ENCODE measurements around the gene MED26.
"Not testable (repeated sequence)": the region's sequence is repeated elsewhere in the genome, so short reads cannot be mapped to it uniquely, and the experiment has no call there.

Gene MED26, protein sequence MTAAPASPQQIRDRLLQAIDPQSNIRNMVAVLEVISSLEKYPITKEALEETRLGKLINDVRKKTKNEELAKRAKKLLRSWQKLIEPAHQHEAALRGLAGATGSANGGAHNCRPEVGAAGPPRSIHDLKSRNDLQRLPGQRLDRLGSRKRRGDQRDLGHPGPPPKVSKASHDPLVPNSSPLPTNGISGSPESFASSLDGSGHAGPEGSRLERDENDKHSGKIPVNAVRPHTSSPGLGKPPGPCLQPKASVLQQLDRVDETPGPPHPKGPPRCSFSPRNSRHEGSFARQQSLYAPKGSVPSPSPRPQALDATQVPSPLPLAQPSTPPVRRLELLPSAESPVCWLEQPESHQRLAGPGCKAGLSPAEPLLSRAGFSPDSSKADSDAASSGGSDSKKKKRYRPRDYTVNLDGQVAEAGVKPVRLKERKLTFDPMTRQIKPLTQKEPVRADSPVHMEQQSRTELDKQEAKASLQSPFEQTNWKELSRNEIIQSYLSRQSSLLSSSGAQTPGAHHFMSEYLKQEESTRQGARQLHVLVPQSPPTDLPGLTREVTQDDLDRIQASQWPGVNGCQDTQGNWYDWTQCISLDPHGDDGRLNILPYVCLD

GRCh38 chr19:16628183-16628983, at the start of gene MED26:
MED26 (minus strand) TSS chr19:16628204; CDS start chr19:16627943, 261 bp downstream.
- peak; percentile 89 to 97 (median 93) for DNase-seq (ENCODE audit: low read depth in 3 of 3)

DNA sequence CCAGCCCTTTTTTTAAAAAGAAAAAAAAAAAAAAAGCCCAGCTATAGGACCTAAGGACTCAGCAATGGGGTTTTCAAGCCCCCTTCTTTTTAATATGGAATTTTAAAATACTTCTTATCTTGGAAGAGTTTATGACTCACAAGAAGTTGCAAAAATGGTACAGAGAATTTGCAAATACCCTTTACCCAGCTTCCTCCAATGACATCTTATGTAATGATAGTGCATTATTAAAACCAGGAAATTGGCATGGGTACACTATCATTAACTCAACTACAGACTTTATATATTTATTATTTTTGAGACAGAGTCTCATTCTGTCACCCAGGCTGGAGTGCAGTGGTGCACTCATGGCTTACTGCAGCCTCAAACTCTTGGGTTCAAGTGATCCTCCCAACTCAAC, 49.1 kb upstream of the MED26 start:
- DNase-seq (ENCODE audit: low read depth in 3 of 3) = no peak

- no peak for DNase-seq (ENCODE audit: low read depth in 3 of 3)
Observed at GRCh38 chr19:16676101-16676798, 48.2 kb upstream of the MED26 start.

- not testable (repeated sequence) for DNase-seq (ENCODE audit: low read depth in 3 of 3)
Observed at GRCh38 chr19:16673839-16674238, 45.8 kb upstream of the MED26 start.

- no peak for DNase-seq (ENCODE audit: low read depth in 3 of 3)
Observed at GRCh38 chr19:16673231-16673630, 45.2 kb upstream of the MED26 start.

- DNase-seq (ENCODE audit: low read depth in 3 of 3) = no peak
Observed at GRCh38 chr19:16671652-16672274, 43.8 kb upstream of the MED26 start.

- no peak for DNase-seq (ENCODE audit: low read depth in 3 of 3)
Observed at GRCh38 chr19:16670291-16670690, 42.3 kb upstream of the MED26 start.

- DNase-seq (ENCODE audit: low read depth in 3 of 3) = not testable (repeated sequence)
Observed at GRCh38 chr19:16668702-16669101, 40.7 kb upstream of the MED26 start.

- DNase-seq (ENCODE audit: low read depth in 3 of 3) = no peak
Observed at GRCh38 chr19:16668176-16668575, 40.2 kb upstream of the MED26 start.

DNA sequence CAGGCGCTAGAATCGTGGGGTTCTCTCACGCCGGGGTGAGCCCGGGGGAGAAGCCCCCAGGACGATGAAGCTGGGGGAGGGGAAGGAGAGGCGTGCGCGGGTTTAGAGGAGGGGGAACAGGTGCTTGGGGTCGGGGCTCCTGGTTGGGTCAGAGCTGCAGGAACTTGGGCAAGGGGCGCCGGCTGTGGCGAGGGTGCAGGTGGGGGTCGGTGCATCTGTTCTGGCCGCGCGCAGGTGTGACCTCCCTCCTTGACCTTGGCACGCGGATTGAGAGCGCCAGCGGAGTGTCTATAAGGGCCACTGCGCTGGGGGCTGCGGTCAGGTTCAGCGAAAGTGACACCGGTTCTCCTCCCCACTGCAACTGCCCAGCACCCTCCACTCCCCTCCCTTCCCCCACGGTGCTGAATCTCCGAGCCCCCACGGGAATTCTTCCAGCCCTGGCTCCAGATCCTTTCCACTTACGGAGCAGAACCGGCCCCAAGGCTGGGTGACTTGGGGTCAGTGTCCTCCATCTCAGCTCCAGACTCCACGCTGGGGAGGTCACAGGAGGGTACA, 33.6 kb upstream of the MED26 start:
- DNase-seq (ENCODE audit: low read depth in 3 of 3) = no peak

DNA sequence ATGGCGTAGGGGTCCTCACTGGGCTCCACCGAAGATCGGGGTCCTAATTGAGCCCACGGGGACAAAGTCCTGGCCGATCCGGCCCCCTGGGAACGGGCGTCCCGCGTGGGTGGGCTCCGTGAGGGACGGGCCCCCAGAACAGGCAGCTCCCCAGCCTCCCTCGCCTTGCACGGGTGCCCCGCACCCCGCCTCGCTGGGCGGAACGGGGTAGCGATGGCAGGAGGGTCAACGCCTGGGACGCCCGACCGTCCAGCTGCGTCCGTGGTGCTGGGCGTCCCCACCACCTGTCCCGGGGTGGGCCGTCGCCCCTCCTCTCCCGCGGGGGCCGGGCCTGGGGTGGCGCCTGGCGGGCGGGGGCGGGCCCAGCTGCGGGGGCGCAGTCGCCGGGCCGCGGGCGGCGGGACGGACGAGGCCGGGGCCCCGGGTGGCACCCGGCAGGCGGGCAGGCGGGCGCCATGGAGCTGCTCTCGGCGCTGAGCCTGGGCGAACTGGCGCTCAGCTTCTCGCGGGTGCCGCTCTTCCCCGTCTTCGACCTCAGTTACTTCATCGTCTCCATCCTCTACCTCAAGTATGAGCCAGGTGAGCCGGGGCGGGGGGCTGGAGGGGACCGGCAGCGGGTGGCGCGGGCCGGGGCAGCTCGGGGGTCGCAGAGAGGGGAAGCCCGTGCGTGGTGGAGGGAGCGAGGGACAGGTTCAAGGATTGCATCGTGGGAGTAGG, 32.9 kb upstream of the MED26 start, which contains the start of gene TMEM38A:
TMEM38A (plus strand) TSS at position 377 of the 717 bp plus-strand sequence; CDS start at position 456, 79 bp downstream.
- peak in 1 of 3 donors; percentile 28 for DNase-seq (ENCODE audit: low read depth in 3 of 3)

GRCh38 chr19:16659832-16660708, 32.1 kb upstream of the MED26 start, which contains the start of gene SMIM7:
SMIM7 (minus strand) TSS chr19:16660144; CDS start chr19:16660110, 34 bp downstream.
- DNase-seq (ENCODE audit: low read depth in 3 of 3) = peak; percentile 95 to 98 (median 96)

DNA sequence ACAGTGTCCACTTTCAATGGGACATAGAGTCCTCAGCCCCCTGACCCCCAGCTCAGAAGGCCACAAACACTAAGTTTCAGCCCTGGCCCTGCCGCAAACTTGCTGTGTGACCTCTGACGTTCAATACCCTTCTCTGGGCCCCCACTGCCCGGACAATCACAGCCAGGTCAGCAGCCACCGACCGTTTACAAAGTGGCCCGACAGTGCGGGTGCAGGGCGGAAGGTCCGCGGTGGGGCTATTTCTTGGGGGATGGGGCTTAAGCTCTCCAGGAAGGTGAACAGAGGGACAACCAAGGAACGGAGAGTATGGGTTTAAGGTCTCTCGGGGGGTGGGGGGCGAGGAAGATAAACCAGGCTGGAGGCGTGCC, 31.4 kb upstream of the MED26 start:
- DNase-seq (ENCODE audit: low read depth in 3 of 3) = no peak

DNA sequence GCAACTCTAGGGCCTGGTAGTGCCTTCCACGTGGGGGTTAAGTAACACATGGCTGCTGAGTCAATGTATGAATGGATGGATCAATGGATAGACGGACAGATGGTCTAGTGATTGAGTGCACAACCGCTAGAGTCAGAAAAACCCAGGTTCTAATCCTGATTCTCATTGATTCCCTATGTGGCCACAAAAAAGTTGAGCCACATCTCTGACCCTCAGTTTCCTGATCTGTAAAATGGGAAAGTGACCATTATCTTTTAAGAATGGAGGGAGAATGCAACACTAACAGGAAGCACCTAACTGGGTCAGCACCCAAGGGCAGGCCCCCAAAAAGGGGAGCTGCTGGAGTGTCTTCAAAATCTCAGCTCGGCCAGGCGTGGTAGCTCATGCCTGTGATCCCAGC, 29.4 kb upstream of the MED26 start:
- no peak for DNase-seq (ENCODE audit: low read depth in 3 of 3)

- no peak for DNase-seq (ENCODE audit: low read depth in 3 of 3)
Observed at GRCh38 chr19:16655727-16656126, 27.7 kb upstream of the MED26 start.

GRCh38 chr19:16654627-16655026, 26.6 kb upstream of the MED26 start:
- DNase-seq (ENCODE audit: low read depth in 3 of 3) = no peak

- no peak for DNase-seq (ENCODE audit: low read depth in 3 of 3)
Observed at GRCh38 chr19:16654140-16654539, 26.1 kb upstream of the MED26 start.

DNA sequence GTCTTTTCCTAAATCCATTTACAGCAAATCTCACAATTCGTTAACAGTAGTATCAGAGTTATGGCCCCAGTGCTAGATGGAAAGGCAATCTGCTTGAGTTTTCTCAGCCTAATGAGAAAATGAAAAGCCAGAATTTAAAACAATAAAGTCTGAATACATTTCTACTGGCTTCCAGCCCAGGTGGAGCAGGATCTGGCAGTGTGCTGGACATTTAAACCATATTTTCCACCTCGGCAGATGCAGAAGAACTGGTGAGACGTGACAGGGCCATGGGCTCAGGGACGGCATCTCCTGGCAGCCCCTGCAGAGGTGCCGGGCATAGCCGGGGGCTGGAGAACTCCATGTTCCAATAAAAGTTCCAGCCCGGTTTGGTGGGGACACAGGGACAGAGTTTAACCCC, 24.9 kb upstream of the MED26 start:
- no peak for DNase-seq (ENCODE audit: low read depth in 3 of 3)
